Motor neuron (in vitro differentiated cells): ENCODE results near the gene DDX25. TPM values are rescaled to one million over a fixed set of nuclear protein-coding genes. Genes with fewer than 3 reads are reported as not detected.

ENCODE experiments used
- total RNA-seq, 8 experiments: library from RNA; unstranded; fragments of 300-600 nt; gene quantifications; 2 replicates each; pipeline versions ENCODE4 v1.2.3 to v1.2.4, GENCODE V29; 2022

DDX25 gene
- total RNA-seq, 8 experiments from 2014 or later, result 0.36 to 16.4 (median 5.4) TPM

Other genes starting within 250 kb of the DDX25 start
- gene ACRV1, start 223.7 kb upstream of the DDX25 start, total RNA-seq, result under 1 TPM; 0.10 to 0.72 (median 0.47) TPM
- 1 to 10 TPM in 1 of 8 experiments, under 1 TPM in 4, not detected in 3; 0.18 to 1.4 (median 0.33) TPM for gene PATE1, start 158.2 kb upstream of the DDX25 start, total RNA-seq
- gene PATE2, start 125.7 kb upstream of the DDX25 start, total RNA-seq, result under 1 TPM in 6 of 8 experiments, not detected in 2; 0.13 to 0.62 (median 0.42) TPM
- 1 to 10 TPM in 1 of 8 experiments, under 1 TPM in 2, not detected in 5; 0.11 to 1.0 (median 0.17) TPM for gene PATE3, start 116.4 kb upstream of the DDX25 start, total RNA-seq
- under 1 TPM in 7 of 8 experiments, not detected in 1; 0.18 to 0.95 (median 0.38) TPM for gene PATE4, start 71.2 kb upstream of the DDX25 start, total RNA-seq
- gene HYLS1, start 16.8 kb upstream of the DDX25 start, total RNA-seq, result 10 to 100 TPM in 1 of 8 experiments, 1 to 10 TPM in 7; 1.8 to 10.4 (median 2.8) TPM
- gene PUS3, start 1.3 kb upstream of the DDX25 start, total RNA-seq, result 10 to 100 TPM; 11.9 to 24.3 (median 15.9) TPM
- gene VSIG10L2, start 41.5 kb downstream of the DDX25 start, total RNA-seq, result under 1 TPM in 5 of 8 experiments, not detected in 3; 0.05 to 0.47 (median 0.09) TPM
- 10 to 100 TPM in 4 of 8 experiments, 1 to 10 TPM in 4; 1.3 to 16.9 (median 10.3) TPM for gene CDON, start 158.4 kb downstream of the DDX25 start, total RNA-seq